PC-9 (cell line): ENCODE data around the gene XRCC5.

Experiments
- CTCF ChIP-seq: fragments of 200-600 bp; sonication (generic); conservative IDR thresholded peaks from 2 replicates; pipeline ENCODE4 v1.6.1; 2017; ENCODE audit warnings: mixed run types, antibody characterized with exemption, mild to moderate bottlenecking, moderate library complexity
- EZH2 ChIP-seq: fragments of 200-600 bp; sonication (generic); IDR thresholded peaks from 2 replicates; pipeline ENCODE4 v1.8.0; 2017; ENCODE audit warnings: antibody characterized with exemption, low read depth

- TF ChIP-seq CTCF (peak; percentile 41), EZH2 (no peak)
These were observed 106.7 kb downstream of the XRCC5 start for GRCh38 chr2:216215658-216216390.
